GM12878 (cell line): ENCODE measurements around the gene CARD10. TPM values are rescaled to one million over a fixed set of nuclear protein-coding genes. Genes with fewer than 3 reads are reported as not detected.
A peak's percentile ranks its signal among the peaks of the same experiment; 100 is the strongest.

ENCODE experiments used
- ATAC-seq: fragments of 200-7000 bp; cut with Tn5 transposase; 3 replicates; pipeline ENCODE4 v1.9.1; 2020; ENCODE audit warnings: mild to moderate bottlenecking, moderate library complexity
- BruUV-seq: library from RNA; stranded (reverse); fragments of 400-500 nt; replicated peaks from 2 replicates; lab custom pipeline; 2021; lab: Mats Ljungman, UMichigan
- CTCF ChIA-PET: fragments of 300-600 bp; sonication (Branson Sonifier 250); formaldehyde crosslinking; extraction: SDS; loops from one replicate; lab custom pipeline; 2021; ENCODE audit warnings: inconsistent platforms; lab: Yijun Ruan, JAX
- POLR2A ChIA-PET: fragments of 350-600 bp; formaldehyde crosslinking; extraction: SDS; loops from one replicate; lab custom pipeline; 2021; ENCODE audit warnings: inconsistent platforms; lab: Charles Lee
- RAD21 ChIA-PET: fragments of 300-600 bp; sonication (Branson Sonifier 250); formaldehyde crosslinking; loops from one replicate; lab custom pipeline; 2023; ENCODE audit warnings: antibody characterized with exemption; ENCODE audit not compliant: unreplicated experiment; lab: Charles Lee
- SMC1A ChIA-PET: fragments of 300-600 bp; sonication (Branson Sonifier 250); formaldehyde crosslinking; loops from one replicate; lab custom pipeline; 2023; ENCODE audit not compliant: unreplicated experiment, uncharacterized antibody; lab: Charles Lee
- DNase-seq: peaks from one replicate; pipeline ENCODE4 v3.0.0-alpha.2; 2011; ENCODE audit warnings: low read depth, low spot score
- FAIRE-seq: peaks from 3 replicates; lab custom pipeline; 2011; peaks lifted over from hg19 to GRCh38; lab: Jason Lieb, UNC
- H2AFZ ChIP-seq: 2 replicates; pipeline ENCODE4 v1.6.0; 2011; ENCODE audit warnings: low read depth, low read length, control low read depth; ENCODE audit not compliant: control insufficient read depth
- H3K27ac ChIP-seq: 2 replicates; pipeline ENCODE4 v1.5.1; 2011; ENCODE audit warnings: control low read depth; ENCODE audit not compliant: control insufficient read depth, insufficient read depth
- H3K27me3 ChIP-seq, 2 experiments: replicated peaks in 1 of 2; 2 replicates each; pipeline versions ENCODE4 v1.6.0 to v1.6.1; 2011; ENCODE audit warnings: low read length in 1 of 2; ENCODE audit not compliant: control insufficient read depth in 2 of 2, insufficient read depth in 2 of 2
- H3K36me3 ChIP-seq, 2 experiments: 2 replicates each; pipeline ENCODE4 v1.5.1; 2011; ENCODE audit warnings: low read length in 1 of 2; ENCODE audit not compliant: control insufficient read depth in 2 of 2, insufficient read depth in 2 of 2
- H3K4me1 ChIP-seq: 2 replicates; pipeline ENCODE4 v1.6.1; 2011; ENCODE audit warnings: mild to moderate bottlenecking, low read length, moderate library complexity, mixed read lengths; ENCODE audit not compliant: control insufficient read depth, insufficient read depth
- H3K4me2 ChIP-seq: 2 replicates; pipeline ENCODE4 v1.6.0; 2011; ENCODE audit warnings: control low read depth; ENCODE audit not compliant: control insufficient read depth, insufficient read depth
- H3K4me3 ChIP-seq: fragments of 200-600 bp; sonication (generic); 2 replicates; pipeline ENCODE4 v1.5.1; 2016
- H3K79me2 ChIP-seq: 2 replicates; pipeline ENCODE4 v1.6.0; 2011; ENCODE audit warnings: low read length; ENCODE audit not compliant: control insufficient read depth, insufficient read depth
- H3K9ac ChIP-seq: 2 replicates; pipeline ENCODE4 v1.8.0; 2011; ENCODE audit warnings: low read length, control low read depth, mixed read lengths; ENCODE audit not compliant: control insufficient read depth, insufficient read depth
- H3K9me3 ChIP-seq: replicated peaks from 3 replicates; pipeline ENCODE4 v1.5.1; 2011; ENCODE audit warnings: mild to moderate bottlenecking, low read length; ENCODE audit not compliant: control insufficient read depth, insufficient read depth
- H4K20me1 ChIP-seq: 2 replicates; pipeline ENCODE4 v1.6.0; 2011; ENCODE audit not compliant: control insufficient read depth, insufficient read depth
- ATF3 ChIP-seq: IDR thresholded peaks from 2 replicates; pipeline ENCODE4 v1.6.1; 2011; ENCODE audit warnings: low read depth, mild to moderate bottlenecking, low read length, moderate library complexity, borderline replicate concordance; ENCODE audit errors: extremely low read depth
- CHD2 ChIP-seq: IDR thresholded peaks from 2 replicates; pipeline ENCODE4 v1.6.1; 2011; ENCODE audit warnings: low read depth, low read length, improper control_type of control experiment, borderline replicate concordance
- ESRRA ChIP-seq: IDR thresholded peaks from 2 replicates; pipeline ENCODE4 v1.6.1; 2012; ENCODE audit warnings: mild to moderate bottlenecking, low read length, improper control_type of control experiment
- GABPA ChIP-seq: IDR thresholded peaks from 2 replicates; pipeline ENCODE4 v1.6.1; 2014; ENCODE audit warnings: antibody characterized with exemption, low read depth, mild to moderate bottlenecking, inconsistent platforms
- HCFC1 ChIP-seq: fragments of 150-350 bp; IDR thresholded peaks from 2 replicates; pipeline ENCODE4 v1.6.1; 2014; ENCODE audit warnings: low read length
- HDGF ChIP-seq: fragments of 450-650 bp; IDR thresholded peaks from 2 replicates; pipeline ENCODE4 v1.6.1; 2016; ENCODE audit warnings: antibody characterized with exemption
- IKZF2 ChIP-seq, 2 experiments: fragments of 450-650 bp; IDR thresholded peaks; 2 replicates each; pipeline ENCODE4 v1.6.1; 2017; ENCODE audit warnings: mild to moderate bottlenecking in 2 of 2, moderate library complexity in 2 of 2
- IRF3 ChIP-seq: fragments of 450-650 bp; IDR thresholded peaks from 2 replicates; pipeline ENCODE4 v1.6.1; 2014; ENCODE audit warnings: mild to moderate bottlenecking
- IRF4 ChIP-seq: IDR thresholded peaks from 2 replicates; pipeline ENCODE4 v1.6.1; 2011; ENCODE audit warnings: low read depth, low read length
- MLLT1 ChIP-seq: fragments of 450-650 bp; IDR thresholded peaks from 2 replicates; pipeline ENCODE4 v1.6.1; 2016; ENCODE audit warnings: mild to moderate bottlenecking
- MTA2 ChIP-seq: fragments of 450-650 bp; IDR thresholded peaks from 2 replicates; pipeline ENCODE4 v1.6.1; 2016; ENCODE audit warnings: low read depth, mild to moderate bottlenecking, moderate library complexity
- NFIC ChIP-seq: IDR thresholded peaks from 2 replicates; pipeline ENCODE4 v1.6.1; 2012; ENCODE audit warnings: low read depth, mild to moderate bottlenecking, inconsistent platforms, low read length, moderate library complexity
- NFYA ChIP-seq: IDR thresholded peaks from 2 replicates; pipeline ENCODE4 v1.6.1; 2011; ENCODE audit warnings: low read depth, mild to moderate bottlenecking, low read length, improper control_type of control experiment, borderline replicate concordance
- NFYB ChIP-seq: IDR thresholded peaks from 2 replicates; pipeline ENCODE4 v1.6.1; 2011; ENCODE audit warnings: low read depth, mild to moderate bottlenecking, low read length, improper control_type of control experiment, moderate library complexity; ENCODE audit not compliant: insufficient read depth
- PAX8 ChIP-seq: fragments of 450-650 bp; IDR thresholded peaks from 2 replicates; pipeline ENCODE4 v1.6.1; 2017; ENCODE audit warnings: mild to moderate bottlenecking, moderate library complexity
- SIX5 ChIP-seq: IDR thresholded peaks from 2 replicates; pipeline ENCODE4 v1.6.1; 2011; ENCODE audit warnings: mild to moderate bottlenecking, low read depth, low read length, moderate library complexity; ENCODE audit not compliant: severe bottlenecking
- SMARCA5 ChIP-seq: fragments of 450-650 bp; IDR thresholded peaks from 2 replicates; pipeline ENCODE4 v1.6.1; 2017; ENCODE audit warnings: mild to moderate bottlenecking
- SREBF2 ChIP-seq: IDR thresholded peaks from 2 replicates; pipeline ENCODE4 v1.6.1; 2012; ENCODE audit warnings: mild to moderate bottlenecking, low read length
- SUPT20H ChIP-seq: IDR thresholded peaks from 2 replicates; pipeline ENCODE4 v1.6.1; 2011; ENCODE audit warnings: low read depth, mild to moderate bottlenecking, low read length, moderate library complexity, borderline replicate concordance; ENCODE audit not compliant: control insufficient read depth
- TAF1 ChIP-seq: IDR thresholded peaks from 2 replicates; pipeline ENCODE4 v1.6.1; 2011; ENCODE audit warnings: mild to moderate bottlenecking, low read depth, low read length, borderline replicate concordance
- TCF7 ChIP-seq: IDR thresholded peaks from 2 replicates; pipeline ENCODE4 v1.6.1; 2014; ENCODE audit warnings: antibody characterized with exemption, borderline replicate concordance
- ZNF274 ChIP-seq: IDR thresholded peaks from one replicate; pipeline ENCODE4 v1.8.0; 2011; ENCODE audit not compliant: insufficient read length, insufficient read depth
- ZSCAN29 ChIP-seq: fragments of 450-650 bp; IDR thresholded peaks from 2 replicates; pipeline ENCODE4 v1.6.1; 2017; ENCODE audit warnings: mild to moderate bottlenecking, moderate library complexity
- WGBS: methylation state at CpG from one replicate; pipeline ENCODE4 v1.1.6; 2016; ENCODE audit warnings: low lambda C conversion rate; ENCODE audit not compliant: insufficient replicate concordance, insufficient coverage; ENCODE audit errors: missing lambda C conversion rate; 5-methylcytosine and 5-hydroxymethylcytosine counted together
- in situ Hi-C: fragments of 300-500 bp; cut with MboI; formaldehyde crosslinking; loops from 9 replicates; pipeline ENCODE4 v1.14.3; 2018; ENCODE audit warnings: mixed read lengths
- intact Hi-C: fragments of 100-400 bp; cut with micrococcal nuclease; formaldehyde crosslinking; loops from one replicate; pipeline ENCODE4 v1.14.2; 2022; ENCODE audit not compliant: unreplicated experiment
- polyA plus RNA-seq, 11 experiments: library from polyadenylated mRNA; depleted of rRNA in 4 of 11; unstranded in 6 of 11; stranded (reverse) in 5 of 11; fragments of >200 nt; fragmentation: Nextera tagmentation in 4 of 11; fragmentation: Illumina TruSeq in 1 of 11; extraction: Ambion mirVana in 4 of 11; extraction: Trizol in 1 of 11; gene quantifications; 1 replicate in 1 of 11; 2 replicates in 10 of 11; pipeline versions ENCODE4 v1.2.1 to v1.2.3, GENCODE V29; 2011 to 2016; ENCODE audit warnings: inconsistent platforms in 2 of 11, missing spikeins in 2 of 11, low read depth in 1 of 11
- total RNA-seq, 4 experiments: library from RNA; depleted of rRNA in 3 of 4; stranded (reverse); fragments of >200 nt in 3 of 4; fragmentation: Illumina TruSeq in 1 of 4; extraction: Trizol in 1 of 4; gene quantifications; 2 replicates each; pipeline versions ENCODE4 v1.2.1 to v1.2.3, GENCODE V29; 2013 to 2021

Gene CARD10
- total and polyA plus RNA-seq, 10 of the 15 experiments (the other 5 are each of a cell fraction or from before 2014, with no cell fraction given): 0.08 to 0.10 (median 0.10) TPM; not detected in 7

- intact Hi-C loops (loop anchor here (10.0 kb wide), 1 partner anchor 247 kb away; no protein-coding TSS in a partner anchor), in situ Hi-C loops (no loop called here)
- FAIRE-seq (no peak), DNase-seq (no peak), ATAC-seq (peak; percentile 80)
- POLR2A ChIA-PET: interaction anchor here (0.5 to 1.1 kb wide), 2 partner anchors 22 to 361 kb away, joined by 3 read pairs; no protein-coding TSS in a partner anchor
- SMC1A ChIA-PET: interaction anchor here (0.8 to 3.6 kb wide), 4 partner anchors 13 to 31 kb away, joined by 3 to 26 read pairs (median 8); no protein-coding TSS in a partner anchor
- Histone ChIP-seq H3K27ac (no peak overlapping the region), H3K4me1 (peaks cover 3% of the 10 kb centered on the region), H3K27me3 (peaks cover 16% of the 10 kb centered on the region in 2 experiments), H3K9me3 (no peaks in the 10 kb centered on the region), H3K79me2 (no peaks in the 10 kb centered on the region), H3K4me3 (0 out of 2 replicates have a peak overlapping the region, but pooled peaks have one; percentile 11), H4K20me1 (no peaks in the 10 kb centered on the region), H2AFZ (no peak overlapping the region), H3K36me3 (no peaks in the 10 kb centered on the region), H3K4me2 (no peak overlapping the region), H3K9ac (no peak overlapping the region)
- RAD21 ChIA-PET: interaction anchor here (0.7 to 8.4 kb wide), 4 partner anchors 10 to 89 kb away, joined by 3 to 237 read pairs (median 4); no protein-coding TSS in a partner anchor
- CTCF ChIA-PET: interaction anchor here (0.7 to 22.0 kb wide), 14 partner anchors 10 to 362 kb away, joined by 3 to 541 read pairs (median 4); partner anchors contain the start of genes LGALS2 and MFNG
- WGBS: 10% methylated on average over 55 of the region's 56 CpGs
- no TSS peak for BruUV-seq
- TF ChIP-seq HCFC1: no peak
- TF ChIP-seq ATF3: no peak
- no peak for TF ChIP-seq SREBF2
- no peak for TF ChIP-seq TCF7
- no peak for TF ChIP-seq IKZF2 (IDR thresholded peaks at IDR 0.05)
- TF ChIP-seq ZNF274: no peak
- TF ChIP-seq CHD2: no peak
- no peak for TF ChIP-seq PAX8
- TF ChIP-seq NFYA: no peak
- TF ChIP-seq HDGF: no peak
- TF ChIP-seq GABPA: no peak
- no peak for TF ChIP-seq NFIC
- TF ChIP-seq SUPT20H: no peak
- TF ChIP-seq ZSCAN29: no peak
- TF ChIP-seq MLLT1: no peak
- TF ChIP-seq NFYB: no peak
- no peak for TF ChIP-seq SMARCA5
- no peak for TF ChIP-seq MTA2
- TF ChIP-seq SIX5: no peak
- TF ChIP-seq ESRRA: no peak
- TF ChIP-seq TAF1: no peak
- TF ChIP-seq IRF4: no peak
- no peak for TF ChIP-seq IRF3
Measured at GRCh38 chr22:37561212-37562048, 42.2 kb upstream of the CARD10 start.
